ENCODE results near the gene STIMATE.

Gene STIMATE

DNA sequence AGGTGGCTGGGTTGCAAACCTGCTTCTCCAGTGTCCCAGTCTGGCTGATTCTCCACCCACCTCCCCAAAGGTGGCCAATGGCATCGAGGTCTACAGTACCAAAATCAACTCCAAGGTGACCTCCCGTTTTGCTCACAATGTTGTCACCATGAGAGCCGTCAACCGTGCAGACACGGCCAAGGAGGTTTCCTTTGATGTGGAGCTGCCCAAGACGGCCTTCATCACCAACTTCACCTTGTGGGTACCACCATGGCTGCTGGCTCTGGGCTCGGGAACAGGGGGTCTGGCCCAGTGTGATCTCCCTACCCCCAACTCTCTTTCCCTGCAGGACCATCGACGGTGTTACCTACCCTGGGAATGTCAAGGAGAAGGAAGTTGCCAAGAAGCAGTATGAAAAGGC, 100.9 kb downstream of the STIMATE start:
- no peaks in the 10 kb centered on the region for H3K9me2 ChIP-seq (replicated peaks; ENCODE audit: insufficient read depth, low read length)
- no peak overlapping the region for H3K4me2 ChIP-seq (ENCODE audit: low read depth, low read length)

GRCh38 chr3:52795298-52795900, 101.9 kb downstream of the STIMATE start:
- no peaks in the 10 kb centered on the region for H3K9me2 ChIP-seq (replicated peaks; ENCODE audit: insufficient read depth, low read length)
- no peaks in the 10 kb centered on the region for H3K27me3 ChIP-seq (replicated peaks; ENCODE audit: insufficient read depth, low read length)
- no peak overlapping the region for H3K9ac ChIP-seq (ENCODE audit: low read length)
- TF ChIP-seq, protein P1, sequence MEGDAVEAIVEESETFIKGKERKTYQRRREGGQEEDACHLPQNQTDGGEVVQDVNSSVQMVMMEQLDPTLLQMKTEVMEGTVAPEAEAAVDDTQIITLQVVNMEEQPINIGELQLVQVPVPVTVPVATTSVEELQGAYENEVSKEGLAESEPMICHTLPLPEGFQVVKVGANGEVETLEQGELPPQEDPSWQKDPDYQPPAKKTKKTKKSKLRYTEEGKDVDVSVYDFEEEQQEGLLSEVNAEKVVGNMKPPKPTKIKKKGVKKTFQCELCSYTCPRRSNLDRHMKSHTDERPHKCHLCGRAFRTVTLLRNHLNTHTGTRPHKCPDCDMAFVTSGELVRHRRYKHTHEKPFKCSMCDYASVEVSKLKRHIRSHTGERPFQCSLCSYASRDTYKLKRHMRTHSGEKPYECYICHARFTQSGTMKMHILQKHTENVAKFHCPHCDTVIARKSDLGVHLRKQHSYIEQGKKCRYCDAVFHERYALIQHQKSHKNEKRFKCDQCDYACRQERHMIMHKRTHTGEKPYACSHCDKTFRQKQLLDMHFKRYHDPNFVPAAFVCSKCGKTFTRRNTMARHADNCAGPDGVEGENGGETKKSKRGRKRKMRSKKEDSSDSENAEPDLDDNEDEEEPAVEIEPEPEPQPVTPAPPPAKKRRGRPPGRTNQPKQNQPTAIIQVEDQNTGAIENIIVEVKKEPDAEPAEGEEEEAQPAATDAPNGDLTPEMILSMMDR (IDR thresholded peaks at IDR 0.05; ENCODE audit: low read length) = no peak
- no peak for TF ChIP-seq EZH2 (optimal IDR thresholded peaks at IDR 0.05; ENCODE audit: low read depth, low read length)
- no peak for TF ChIP-seq EZH2phosphoT487 (IDR thresholded peaks at IDR 0.05; ENCODE audit: low read length)
- H4K20me1 ChIP-seq (ENCODE audit: insufficient read depth, low read length) = no peaks in the 10 kb centered on the region
- H2AFZ ChIP-seq (ENCODE audit: low read length) = no peak overlapping the region
- H3K9me3 ChIP-seq (replicated peaks; ENCODE audit: insufficient read depth, low read length) = no peaks in the 10 kb centered on the region
- H3K4me1 ChIP-seq (ENCODE audit: low read length) = no peaks in the 10 kb centered on the region
- DNase-seq = no peak
- H3F3A ChIP-seq (ENCODE audit: insufficient read depth, low read length) = no peaks in the 10 kb centered on the region
- no peaks in the 10 kb centered on the region for H3K36me3 ChIP-seq (replicated peaks; ENCODE audit: insufficient read depth, low read length)
- no peaks in the 10 kb centered on the region for H3K79me2 ChIP-seq (ENCODE audit: low read length)
- no peak overlapping the region for H3K4me2 ChIP-seq (ENCODE audit: low read depth, low read length)
- H3K4me3 ChIP-seq (ENCODE audit: low read length) = no peak overlapping the region
- no peak overlapping the region for H3K27ac ChIP-seq (ENCODE audit: low read length)

More for the DNA sequence above, 100.9 kb downstream of the STIMATE start:
- H3K36me3 ChIP-seq (replicated peaks; ENCODE audit: insufficient read depth, low read length) = no peaks in the 10 kb centered on the region
- H3K4me1 ChIP-seq (ENCODE audit: low read length) = no peaks in the 10 kb centered on the region
- H3F3A ChIP-seq (ENCODE audit: insufficient read depth, low read length) = no peaks in the 10 kb centered on the region
- H3K27ac ChIP-seq (ENCODE audit: low read length) = no peak overlapping the region
- no peak for DNase-seq
- H2AFZ ChIP-seq (ENCODE audit: low read length) = no peak overlapping the region
- no peak overlapping the region for H3K9ac ChIP-seq (ENCODE audit: low read length)
- no peaks in the 10 kb centered on the region for H3K9me3 ChIP-seq (replicated peaks; ENCODE audit: insufficient read depth, low read length)
- no peaks in the 10 kb centered on the region for H3K27me3 ChIP-seq (replicated peaks; ENCODE audit: insufficient read depth, low read length)
- no peaks in the 10 kb centered on the region for H4K20me1 ChIP-seq (ENCODE audit: insufficient read depth, low read length)
- no peak overlapping the region for H3K4me3 ChIP-seq (ENCODE audit: low read length)
- no peaks in the 10 kb centered on the region for H3K79me2 ChIP-seq (ENCODE audit: low read length)
- TF ChIP-seq, protein P1 (IDR thresholded peaks at IDR 0.05; ENCODE audit: low read length) = no peak
- TF ChIP-seq EZH2 (optimal IDR thresholded peaks at IDR 0.05; ENCODE audit: low read depth, low read length) (no peak), EZH2phosphoT487 (IDR thresholded peaks at IDR 0.05; ENCODE audit: low read length) (no peak)

DNA sequence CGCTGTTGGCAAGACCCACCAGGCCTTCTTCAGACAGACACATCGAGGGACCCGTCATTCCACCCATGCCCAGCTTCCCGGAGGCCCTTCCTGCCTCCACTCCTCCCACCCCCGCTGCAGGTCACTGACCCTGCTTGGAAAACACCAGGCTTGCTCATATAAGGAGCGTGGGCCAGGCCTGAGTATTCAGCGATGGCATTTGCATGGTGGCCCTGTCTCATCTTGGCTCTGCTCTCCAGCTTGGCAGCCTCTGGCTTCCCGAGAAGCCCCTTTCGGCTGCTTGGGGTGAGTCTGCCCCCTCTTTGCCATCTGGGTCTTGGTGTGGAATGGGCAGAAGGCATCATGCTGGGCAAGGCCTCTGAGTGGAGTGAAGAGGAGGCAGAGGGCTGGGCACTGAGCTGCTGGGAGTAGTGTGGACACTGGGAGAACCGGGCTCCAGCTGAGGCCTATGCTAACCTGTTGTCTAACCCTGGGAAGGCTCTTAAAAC, 102.7 kb downstream of the STIMATE start, which contains the start of gene ITIH3:
Gene ITIH3, plus strand, starts transcription at position 185 of the 488 bp plus-strand sequence. Its CDS starts 8 bp downstream, at position 193.
- Histone ChIP-seq H3K79me2 (ENCODE audit: low read length) (no peaks in the 10 kb centered on the region), H3K27ac (ENCODE audit: low read length) (no peak within 1 kb of the TSS), H3K4me1 (ENCODE audit: low read length) (no peaks in the 10 kb centered on the region), H3K27me3 (replicated peaks; ENCODE audit: insufficient read depth, low read length) (no peaks in the 10 kb centered on the region), H4K20me1 (ENCODE audit: insufficient read depth, low read length) (no peaks in the 10 kb centered on the region), H3K4me3 (ENCODE audit: low read length) (no peak within 1 kb of the TSS), H3F3A (ENCODE audit: insufficient read depth, low read length) (no peaks in the 10 kb centered on the region), H3K9me2 (replicated peaks; ENCODE audit: insufficient read depth, low read length) (no peaks in the 10 kb centered on the region), H3K9ac (ENCODE audit: low read length) (no peak within 1 kb of the TSS), H2AFZ (ENCODE audit: low read length) (no peak within 1 kb of the TSS), H3K4me2 (ENCODE audit: low read depth, low read length) (no peak within 1 kb of the TSS), H3K36me3 (replicated peaks; ENCODE audit: insufficient read depth, low read length) (no peaks in the 10 kb centered on the region), H3K9me3 (replicated peaks; ENCODE audit: insufficient read depth, low read length) (no peaks in the 10 kb centered on the region)
- TF ChIP-seq, protein P1 (IDR thresholded peaks at IDR 0.05; ENCODE audit: low read length) = no peak
- TF ChIP-seq EZH2phosphoT487 (IDR thresholded peaks at IDR 0.05; ENCODE audit: low read length) (no peak), EZH2 (optimal IDR thresholded peaks at IDR 0.05; ENCODE audit: low read depth, low read length) (no peak)
- DNase-seq = no peak
